Measurements from ENCODE around the gene MED29. TPM values are rescaled to one million over a fixed set of nuclear protein-coding genes. Genes with fewer than 3 reads are reported as not detected.

MED29 gene
- total RNA-seq, 1 donor from 2014 or later, result 22.1 TPM

DNA sequence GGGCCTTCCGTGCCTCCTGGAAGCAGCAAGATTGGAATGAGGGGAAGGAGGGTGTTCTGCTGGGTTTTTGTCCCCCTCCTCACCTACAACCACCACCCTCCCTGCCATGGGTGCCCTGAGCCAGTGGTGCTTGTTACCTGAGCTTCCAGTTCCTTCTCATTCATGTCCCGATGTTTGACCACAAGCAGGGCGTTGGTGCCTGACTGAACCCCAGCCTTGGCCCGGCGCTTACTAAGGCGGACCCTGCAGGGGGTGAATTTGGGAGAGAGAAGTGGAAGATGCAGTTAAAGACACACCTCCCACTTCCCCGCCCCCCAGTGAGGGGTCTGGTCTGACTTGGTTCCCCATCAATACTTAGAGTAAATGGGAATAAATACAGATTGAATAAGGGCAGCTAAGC, 4.6 kb upstream of the MED29 start:
- intact Hi-C loops (cut with DNase I), result no loop called here

DNA sequence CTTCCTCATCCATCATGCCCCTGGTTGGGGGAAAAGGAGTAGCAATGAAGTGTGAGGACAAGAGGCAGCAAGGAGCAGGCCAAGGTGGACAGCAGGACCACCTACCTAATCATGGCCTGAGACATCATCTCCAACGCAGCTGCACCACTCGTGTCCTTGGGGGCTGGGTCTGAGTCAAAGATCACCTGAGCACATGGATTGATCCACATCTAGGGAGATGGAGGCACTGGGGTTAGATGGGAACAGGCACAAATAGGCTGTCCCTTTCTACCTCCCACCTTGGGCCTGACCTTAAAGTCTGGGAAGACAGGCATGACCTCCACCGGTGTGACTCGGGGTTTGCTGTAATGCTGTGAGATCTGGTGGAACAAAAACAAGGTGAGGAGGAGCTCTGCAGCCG, 2.5 kb upstream of the MED29 start:
- DNase-seq, result no peak
- intact Hi-C loops (cut with DNase I), result no loop called here
- ATAC-seq (ENCODE audit: poor library complexity), result no peak

More for the DNA sequence above, 4.6 kb upstream of the MED29 start:
- no peak for DNase-seq
- no peak for ATAC-seq (ENCODE audit: poor library complexity)

DNA sequence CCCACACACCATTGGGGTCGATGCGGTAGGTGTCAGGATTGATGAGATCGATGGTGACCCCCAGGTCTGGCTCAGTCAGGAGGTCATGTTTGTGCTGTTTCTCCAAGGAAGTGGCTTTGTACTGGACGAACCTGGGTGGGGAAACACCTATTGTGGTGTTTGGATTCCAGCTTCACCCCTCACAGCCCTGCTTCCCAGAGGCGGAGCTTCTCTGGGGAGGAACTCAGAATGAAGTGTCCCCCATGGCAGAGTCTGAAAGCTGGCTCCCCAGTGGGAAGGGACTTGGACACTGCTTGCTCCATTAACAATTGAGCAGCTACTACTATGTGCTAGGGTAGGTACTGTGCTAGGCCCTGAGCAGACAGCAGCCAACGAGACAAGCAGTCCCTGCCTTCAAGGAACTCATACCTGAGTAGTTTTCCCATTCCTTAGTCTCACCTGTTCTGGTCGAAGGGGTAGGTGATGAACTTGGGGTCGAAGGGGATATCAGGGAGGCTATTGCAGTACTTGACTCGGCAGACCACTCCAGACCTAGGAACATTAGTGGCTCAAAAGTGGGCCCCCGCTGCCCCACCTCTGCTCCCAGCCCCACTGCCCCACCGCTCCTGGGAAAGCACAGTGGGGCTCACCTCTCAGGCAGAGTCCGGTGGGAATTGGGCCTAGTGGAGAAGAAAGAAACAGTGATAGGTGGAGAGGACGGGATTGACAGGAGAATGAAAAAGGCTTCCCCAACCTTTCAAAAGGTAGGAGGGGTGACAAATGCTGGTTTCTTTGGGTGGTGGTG, 1.4 kb upstream of the MED29 start:
- ATAC-seq (ENCODE audit: poor library complexity) (no peak), DNase-seq (no peak)
- intact Hi-C loops (cut with DNase I), result no loop called here

DNA sequence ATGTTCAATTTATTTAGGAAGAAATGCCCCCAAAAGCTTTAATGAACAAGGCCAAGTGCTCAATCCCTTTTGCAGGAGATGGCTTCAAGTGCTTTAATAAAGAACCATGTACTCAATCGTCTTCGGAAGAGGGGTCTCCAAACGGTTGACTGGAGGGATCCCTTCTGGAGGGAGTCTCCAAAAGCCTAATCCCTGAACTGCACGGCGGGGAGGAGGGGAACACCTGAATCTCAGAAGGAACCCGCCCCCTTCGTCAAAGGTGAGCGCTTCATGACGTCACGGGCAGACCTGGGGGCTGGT, 777 bp upstream of the MED29 start:
- intact Hi-C loops (cut with DNase I), result no loop called here
- DNase-seq (no peak), ATAC-seq (ENCODE audit: poor library complexity) (no peak)

DNA sequence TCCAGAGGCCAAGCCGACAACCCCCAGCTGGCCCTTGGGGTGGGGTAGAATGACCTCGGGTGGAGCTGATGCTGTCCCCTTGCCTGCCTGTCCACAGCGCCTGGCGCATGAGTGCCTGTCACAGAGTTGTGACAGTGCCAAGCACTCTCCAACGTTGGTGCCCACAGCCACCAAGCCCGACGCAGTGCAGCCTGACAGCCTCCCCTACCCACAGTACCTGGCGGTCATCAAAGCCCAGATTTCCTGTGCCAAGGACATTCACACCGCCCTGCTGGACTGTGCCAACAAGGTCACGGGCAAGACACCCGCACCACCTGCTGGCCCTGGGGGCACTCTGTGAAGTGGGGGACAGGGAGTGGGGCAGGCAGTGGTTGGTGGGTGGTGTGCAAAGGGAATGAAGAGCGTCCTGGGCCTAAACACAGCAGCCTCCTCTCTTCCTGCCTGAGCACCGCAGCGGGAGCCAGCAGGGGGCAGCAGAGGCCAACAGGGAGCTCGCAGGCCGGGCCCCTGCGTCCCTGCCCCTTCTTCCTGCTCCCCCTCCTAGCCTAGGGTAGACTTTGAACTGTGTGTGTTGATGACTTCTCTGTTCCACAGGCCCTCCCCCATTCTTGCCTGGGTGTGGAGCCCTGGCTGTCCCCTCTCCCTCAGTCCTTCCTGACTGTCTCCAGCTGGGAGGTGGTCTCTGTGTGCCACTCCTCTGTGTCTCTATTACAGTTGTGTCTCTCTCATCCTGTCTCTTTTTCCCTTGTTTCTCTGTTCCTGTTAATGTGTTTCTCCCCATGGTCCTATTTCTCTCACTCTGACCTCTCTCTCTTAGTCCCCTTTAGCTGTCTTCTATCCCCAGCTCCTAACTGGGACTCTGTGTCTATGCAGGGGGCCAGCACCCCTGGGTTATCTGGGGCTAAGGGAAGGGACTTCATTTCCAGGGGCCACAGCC, 6.5 kb downstream of the MED29 start:
- DNase-seq (peak; percentile 96), ATAC-seq (ENCODE audit: poor library complexity) (peak; percentile 82)
- intact Hi-C loops (cut with DNase I), result no loop called here

DNA sequence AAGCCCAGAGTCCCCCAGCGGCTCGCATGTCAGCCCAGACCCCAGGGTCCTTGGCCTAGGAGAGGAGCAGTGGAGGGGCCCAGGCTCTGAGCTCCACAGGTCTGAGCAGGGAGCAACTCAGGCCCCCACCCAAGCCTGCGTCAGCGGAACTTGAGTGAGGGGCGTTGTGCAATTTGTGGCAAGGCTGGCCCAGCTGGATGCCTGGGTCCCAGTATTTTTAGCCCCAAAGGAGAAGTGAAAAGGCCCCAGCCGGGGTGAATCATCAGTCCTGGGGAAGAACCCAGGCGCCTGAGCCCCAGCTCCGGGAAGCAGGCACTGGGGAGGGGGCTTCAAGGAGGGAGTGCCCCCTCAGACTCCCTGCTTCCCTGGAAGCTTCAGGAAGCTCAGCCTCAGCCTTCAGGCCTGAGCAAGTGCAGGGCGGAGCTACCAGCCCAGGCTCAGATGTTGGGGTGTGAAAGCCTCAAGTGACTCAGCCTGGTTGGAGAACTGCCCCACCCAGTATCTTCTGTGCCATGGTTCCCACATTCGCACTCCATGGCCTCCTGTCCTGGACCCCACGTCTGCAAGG, 7.2 kb downstream of the MED29 start:
- ATAC-seq (ENCODE audit: poor library complexity) (peak; percentile 7), DNase-seq (peak; percentile 89)
- intact Hi-C loops (cut with DNase I), result no loop called here

DNA sequence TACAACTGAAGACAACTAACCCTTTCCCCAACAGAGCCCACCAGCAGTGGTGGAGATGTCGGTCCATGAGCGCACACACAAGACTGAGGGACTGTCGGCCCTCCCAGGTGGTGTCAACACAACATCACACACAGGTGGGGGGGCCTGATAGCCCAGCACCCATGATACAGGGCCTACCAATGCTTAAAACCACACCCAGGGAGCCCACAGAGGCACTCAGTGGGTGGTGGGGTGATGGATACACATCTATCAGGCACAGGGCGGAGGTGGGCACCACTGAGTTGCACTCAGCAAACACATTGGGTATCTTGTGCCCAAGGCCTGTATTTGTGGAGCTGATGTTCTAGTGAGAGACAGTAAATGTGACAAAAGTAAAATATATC, 8.5 kb downstream of the MED29 start:
- ATAC-seq (ENCODE audit: poor library complexity) (no peak), DNase-seq (no peak)
- intact Hi-C loops (cut with DNase I), result no loop called here

DNA sequence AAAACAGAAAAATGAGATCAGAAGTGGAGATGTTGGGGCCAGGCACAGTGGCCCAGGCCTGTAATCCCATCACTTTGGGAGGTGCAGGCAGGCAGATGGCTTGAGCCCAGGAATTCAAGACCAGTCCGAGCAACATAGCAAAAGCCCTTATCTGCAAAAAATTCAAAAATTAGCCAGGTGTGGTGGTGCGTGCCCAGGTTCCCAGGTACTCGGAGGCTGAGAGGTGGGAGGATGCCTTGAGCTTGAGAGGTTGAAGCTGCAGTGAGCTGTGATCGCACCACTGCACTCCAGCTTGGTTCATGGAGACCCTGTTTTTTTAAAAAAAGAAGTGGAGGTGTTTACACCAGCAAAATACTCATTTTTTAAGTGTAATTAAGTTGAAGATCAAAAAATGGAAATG, 8.9 kb downstream of the MED29 start:
- DNase-seq (no peak), ATAC-seq (ENCODE audit: poor library complexity) (no peak)
- intact Hi-C loops (cut with DNase I), result no loop called here

DNA sequence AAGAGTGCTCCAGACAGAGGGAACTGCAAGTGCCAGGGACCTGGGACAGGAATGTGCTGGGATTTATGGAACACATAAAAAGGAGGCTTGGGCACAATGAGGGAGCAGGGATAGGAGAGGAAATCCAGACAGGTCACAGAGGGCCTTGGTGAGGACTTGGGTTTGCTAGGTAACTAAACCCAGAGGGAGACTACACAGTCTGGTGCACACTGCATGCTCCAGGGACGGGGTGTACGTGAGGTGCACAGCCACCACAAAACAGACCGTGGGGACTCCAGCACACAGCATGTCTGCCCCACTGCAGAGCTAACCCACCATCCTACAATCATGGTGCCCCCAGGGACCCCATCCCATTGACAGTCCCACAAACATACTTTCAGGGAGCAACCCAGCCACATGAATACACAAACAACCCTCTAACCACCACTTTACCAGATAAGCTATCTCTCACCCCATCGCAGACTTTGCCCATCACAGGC, 9.9 kb downstream of the MED29 start:
- DNase-seq, result no peak
- intact Hi-C loops (cut with DNase I), result no loop called here
- no peak for ATAC-seq (ENCODE audit: poor library complexity)

DNA sequence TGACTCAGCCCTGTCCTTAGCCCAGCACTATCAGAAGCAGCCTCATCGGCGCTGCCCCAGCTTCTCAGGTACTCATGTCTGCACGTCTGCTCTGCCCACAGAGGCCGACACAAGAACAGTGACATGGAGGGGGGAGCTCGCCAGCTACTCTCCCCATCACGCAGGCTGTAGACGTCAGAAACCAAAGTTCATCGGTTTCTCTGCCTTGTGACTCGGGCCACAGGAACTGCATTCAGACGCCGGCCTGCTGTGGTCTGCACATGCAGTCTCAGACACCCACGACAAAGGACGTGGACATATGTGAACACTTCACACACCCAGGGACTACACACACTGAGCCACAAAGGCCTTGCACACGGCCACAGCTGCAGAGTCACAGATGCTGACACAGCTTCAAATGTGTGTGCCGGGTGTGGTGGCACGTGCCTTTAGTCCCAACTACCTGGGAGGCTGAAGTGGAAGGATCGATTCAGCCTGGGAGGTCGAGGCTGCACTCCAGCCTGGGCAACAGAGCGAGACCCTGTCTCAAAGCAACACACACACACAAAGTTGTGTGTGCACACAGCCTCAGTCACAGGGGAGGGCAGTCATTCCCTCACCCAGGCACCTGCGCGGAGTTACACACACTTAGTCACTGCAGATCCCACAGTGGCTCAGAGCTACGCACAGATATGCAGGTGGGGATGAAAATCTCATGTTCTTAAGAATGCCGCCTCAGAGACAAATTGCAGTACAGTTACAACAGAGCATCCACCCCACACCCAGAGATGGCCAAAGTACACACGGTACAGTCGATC, 10.6 kb downstream of the MED29 start:
- DNase-seq, result peak; percentile 69
- intact Hi-C loops (cut with DNase I), result no loop called here
- ATAC-seq (ENCODE audit: poor library complexity), result no peak

DNA sequence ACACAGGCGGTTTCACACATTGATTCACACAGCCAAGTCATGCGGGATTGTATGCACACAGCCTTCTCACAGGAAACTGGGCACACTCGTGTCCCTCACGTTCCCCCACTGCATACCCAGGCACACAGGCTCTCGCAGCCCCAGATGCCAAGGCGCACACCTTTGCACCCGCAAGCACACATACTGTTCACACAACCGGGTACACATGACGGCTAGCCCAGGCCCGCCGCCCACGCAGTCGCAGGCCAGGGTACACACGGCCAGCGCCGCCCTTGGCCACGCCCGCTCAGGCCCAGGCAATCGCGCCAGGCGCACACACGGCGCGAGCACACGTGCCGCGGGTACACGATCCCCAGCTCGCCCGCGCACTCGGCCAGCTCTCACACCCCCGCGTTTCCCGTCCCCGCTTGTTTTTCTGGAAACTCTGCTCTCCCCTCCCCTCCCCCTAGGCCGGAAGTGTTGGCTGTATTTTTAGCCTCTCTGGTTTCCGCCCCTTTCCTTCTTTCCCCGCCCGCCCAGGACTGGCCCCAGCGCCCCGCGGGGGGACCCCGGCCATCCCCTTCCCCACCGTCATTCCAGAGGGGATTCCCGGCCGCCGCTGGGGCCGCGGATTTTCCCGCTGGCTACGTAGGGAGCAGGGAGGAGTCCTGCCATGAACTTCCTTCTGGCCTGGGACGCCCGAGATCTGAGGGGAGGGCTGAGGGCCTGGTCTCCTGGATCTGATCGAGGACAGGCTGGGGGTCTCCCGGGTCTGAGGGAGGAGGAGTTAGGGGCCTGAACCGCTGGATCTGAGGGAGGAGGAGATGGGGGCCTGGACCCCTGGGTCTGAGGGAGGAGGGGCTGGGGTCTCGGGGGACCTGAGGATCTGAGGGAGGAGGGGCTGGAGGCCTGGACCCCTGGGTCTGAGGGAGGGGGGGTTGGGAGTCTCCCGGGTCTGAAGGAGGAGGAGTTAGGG, 11.4 kb downstream of the MED29 start:
- intact Hi-C loops (cut with DNase I), result no loop called here
- DNase-seq, result peak; percentile 96

DNA sequence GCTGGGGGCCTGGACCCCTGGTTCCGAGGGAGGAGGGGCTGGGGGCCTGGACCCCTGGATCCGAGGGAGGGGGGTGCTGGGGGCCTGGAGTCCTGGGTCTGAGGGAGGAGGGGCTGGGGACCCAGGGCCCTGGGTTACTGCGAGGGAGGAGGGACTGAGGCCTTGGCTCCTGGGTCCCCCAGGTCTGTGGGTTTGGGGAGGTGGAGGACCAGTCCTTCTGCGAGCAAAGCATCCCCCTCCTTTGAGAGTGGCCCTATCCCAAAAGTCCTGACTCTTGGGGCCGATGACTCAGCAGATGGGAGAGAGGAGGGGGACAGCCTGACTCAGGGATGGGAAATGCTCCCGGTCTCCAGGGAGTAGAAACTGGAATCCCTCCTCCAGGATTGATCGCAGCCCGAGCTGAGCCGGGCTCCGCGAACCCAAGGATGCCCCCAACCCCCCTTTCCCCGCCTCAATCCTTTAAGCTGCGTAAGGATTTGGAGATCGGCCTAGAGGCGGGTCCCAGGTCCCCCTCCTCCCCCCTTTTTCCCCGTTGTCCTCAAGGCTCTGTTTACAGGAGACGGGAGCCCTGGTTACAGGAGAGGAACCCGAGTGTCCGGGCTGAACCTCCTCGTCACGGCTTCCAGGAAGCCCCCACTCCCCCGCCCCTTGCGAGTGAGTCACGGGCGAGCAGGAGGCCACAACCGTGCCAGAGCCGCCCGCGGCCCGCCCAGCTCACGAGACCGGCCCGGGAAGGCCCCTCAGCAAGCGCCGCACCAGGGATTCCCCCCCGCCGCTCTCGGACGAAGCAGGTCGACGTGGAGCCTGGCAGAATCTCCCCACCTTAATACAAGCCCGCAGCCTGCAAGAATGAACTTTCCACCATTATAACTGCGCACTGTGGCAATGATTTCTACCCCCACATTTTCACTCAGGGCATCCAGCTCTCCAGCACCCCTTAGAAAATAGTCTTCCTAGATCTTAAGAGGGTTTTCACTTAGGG, 12.4 kb downstream of the MED29 start:
- ATAC-seq (ENCODE audit: poor library complexity) (peak; percentile 55), DNase-seq (peak; percentile 99)
- intact Hi-C loops (cut with DNase I), result no loop called here

More for the DNA sequence above, 11.4 kb downstream of the MED29 start:
- peak; percentile 52 for ATAC-seq (ENCODE audit: poor library complexity)

DNA sequence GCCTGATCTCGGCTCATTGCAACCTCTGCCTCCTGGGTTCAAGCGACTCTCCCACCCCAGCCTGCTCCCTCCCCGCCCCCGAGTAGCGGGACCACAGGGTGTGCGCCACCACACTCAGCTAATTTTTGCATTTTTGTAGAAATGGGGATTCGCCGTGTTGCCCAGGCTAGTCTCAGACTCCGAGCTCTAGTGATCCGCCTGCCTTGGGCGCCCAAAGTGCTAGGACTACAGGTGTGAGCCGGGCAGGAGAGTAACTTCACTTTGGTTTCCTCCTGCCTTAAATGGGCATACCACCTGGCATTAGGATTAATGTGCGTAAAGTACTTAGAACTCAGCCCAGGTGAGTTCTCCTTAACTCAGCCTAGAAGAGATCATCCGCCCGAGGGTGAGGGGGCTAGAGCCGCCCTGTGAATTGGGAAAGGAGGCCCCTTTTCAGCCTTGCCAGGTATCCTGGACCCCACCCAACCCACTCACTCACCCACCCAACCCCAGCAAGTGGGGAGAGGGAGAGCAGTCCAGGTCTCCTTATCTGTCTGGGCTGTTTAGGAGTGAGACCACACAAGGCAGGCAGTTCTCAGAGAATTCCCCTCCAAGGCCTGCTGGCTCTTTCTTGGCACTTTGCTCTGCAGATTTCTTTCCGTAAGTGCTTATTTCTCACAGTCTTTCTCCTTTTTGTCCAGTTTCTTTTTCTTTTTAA, 14.2 kb downstream of the MED29 start:
- DNase-seq (peak; percentile 37), ATAC-seq (ENCODE audit: poor library complexity) (no peak)
- intact Hi-C loops (cut with DNase I), result no loop called here

DNA sequence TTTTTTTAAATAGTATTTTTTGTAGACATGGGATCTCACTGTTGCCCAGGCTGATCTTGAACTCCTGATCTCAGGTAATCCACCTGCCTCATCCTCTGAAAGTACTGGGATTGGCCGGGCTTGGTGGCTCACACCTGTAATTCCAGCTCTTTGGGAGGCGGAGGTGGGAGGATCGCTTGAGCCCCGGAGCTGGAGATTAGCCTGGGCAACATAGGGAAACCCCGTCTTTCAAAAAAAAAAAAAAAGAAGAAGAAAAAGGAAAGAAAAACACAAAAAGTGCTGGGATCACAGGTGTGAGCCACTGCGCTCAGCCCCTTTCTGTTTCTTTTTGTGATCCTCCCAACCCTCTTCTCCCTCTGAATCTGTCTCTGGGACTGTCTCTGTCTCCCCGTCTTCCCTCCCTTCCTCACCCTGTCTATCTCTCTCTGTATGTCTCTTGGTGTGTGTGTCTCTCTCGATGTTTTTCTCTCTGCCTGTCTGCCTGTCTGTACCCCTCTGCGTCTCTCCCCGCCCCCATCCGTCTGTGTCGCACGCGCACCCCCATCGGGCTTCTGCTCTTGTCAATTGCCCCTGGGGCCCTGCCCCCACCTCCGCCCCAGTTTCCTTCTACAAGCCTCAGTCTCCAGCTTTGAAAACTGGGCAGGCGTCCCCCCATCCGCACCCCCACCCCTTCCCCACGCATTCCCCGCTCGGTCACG, 14.9 kb downstream of the MED29 start:
- peak; percentile 40 for DNase-seq
- ATAC-seq (ENCODE audit: poor library complexity), result peak; percentile 0

DNA sequence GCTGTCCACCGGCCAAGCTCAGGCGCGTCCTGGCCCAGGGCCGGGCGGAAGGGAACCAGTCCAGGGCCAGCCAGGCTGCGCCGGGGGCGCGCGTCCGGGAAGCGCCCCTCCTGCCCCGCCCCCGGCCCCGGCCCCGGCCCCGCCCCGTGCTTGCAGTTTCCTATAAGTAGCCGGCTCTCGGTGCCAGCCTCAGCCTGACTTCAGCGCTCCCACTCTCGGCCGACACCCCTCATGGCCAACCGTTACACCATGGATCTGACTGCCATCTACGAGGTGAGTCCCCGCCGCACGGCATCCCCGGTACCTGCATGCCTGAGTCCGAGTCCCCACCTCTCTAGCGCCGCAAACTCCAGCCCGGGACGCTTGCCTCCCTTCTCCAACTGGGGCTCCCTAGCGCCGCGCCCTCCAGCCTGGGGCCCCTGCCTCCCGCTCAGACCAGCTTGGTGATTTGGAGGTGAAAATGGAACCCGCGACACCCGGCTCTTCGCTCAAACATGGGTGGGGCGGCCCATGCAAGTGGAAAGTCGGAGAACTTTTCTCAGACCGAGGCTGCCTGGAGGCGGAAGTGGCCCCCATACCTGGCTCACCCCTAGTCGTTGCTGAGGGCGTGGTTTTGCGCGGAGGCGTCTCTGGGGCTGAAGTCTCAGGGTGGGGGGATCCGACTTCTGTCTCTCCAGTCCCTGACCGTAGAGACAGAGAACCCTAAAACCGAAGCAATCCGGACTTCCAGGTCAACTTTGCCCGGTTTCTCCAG, 15.7 kb downstream of the MED29 start, which contains the start of gene ZFP36:
Gene ZFP36, plus strand, starts transcription at position 192 of the 754 bp plus-strand sequence. Its CDS starts 58 bp downstream, at position 250.
- ATAC-seq (ENCODE audit: poor library complexity), result peak; percentile 52
- intact Hi-C loops (cut with DNase I), result no loop called here

More for the DNA sequence above, 14.9 kb downstream of the MED29 start:
- intact Hi-C loops (cut with DNase I), result no loop called here

More for the DNA sequence above, 15.7 kb downstream of the MED29 start, which contains the start of gene ZFP36:
- peak; percentile 94 for DNase-seq
